Raji (cell line): ENCODE results near the gene TNFRSF11A.

Experiments used
- POLR2A ChIP-seq: IDR thresholded peaks from 2 replicates; pipeline ENCODE4 v1.6.1; 2011; ENCODE audit warnings: low read depth, low read length, control low read depth; ENCODE audit not compliant: insufficient read depth

The TNFRSF11A gene

DNA sequence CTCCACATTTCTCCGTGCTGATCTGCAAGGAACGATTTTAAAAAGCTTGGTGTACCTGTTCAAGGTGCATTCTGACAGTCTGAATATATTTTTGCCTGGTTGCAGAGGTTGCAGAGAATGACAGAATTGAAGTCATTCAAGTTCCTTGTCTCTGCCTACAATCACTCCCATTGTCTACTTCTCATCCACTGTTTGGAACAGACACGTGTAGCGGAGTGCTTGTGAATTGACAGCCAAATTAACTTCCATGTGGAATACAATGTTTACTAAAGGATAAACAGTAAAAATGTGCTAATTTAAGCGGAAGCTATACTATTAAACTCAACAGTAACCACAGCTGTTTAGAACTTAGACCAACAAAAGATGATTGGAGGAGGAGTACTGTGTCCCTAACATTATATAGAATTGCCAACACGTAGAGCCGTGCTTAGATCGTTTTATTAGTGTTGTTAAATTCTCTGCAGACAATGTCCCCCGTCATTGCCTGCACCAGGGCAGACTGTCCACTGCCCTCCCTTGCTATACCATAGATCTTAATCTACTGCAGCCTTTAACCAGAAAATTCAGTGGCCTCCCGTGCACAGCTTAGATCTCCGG, 110.4 kb downstream of the TNFRSF11A start:
- no peak for TF ChIP-seq POLR2A

DNA sequence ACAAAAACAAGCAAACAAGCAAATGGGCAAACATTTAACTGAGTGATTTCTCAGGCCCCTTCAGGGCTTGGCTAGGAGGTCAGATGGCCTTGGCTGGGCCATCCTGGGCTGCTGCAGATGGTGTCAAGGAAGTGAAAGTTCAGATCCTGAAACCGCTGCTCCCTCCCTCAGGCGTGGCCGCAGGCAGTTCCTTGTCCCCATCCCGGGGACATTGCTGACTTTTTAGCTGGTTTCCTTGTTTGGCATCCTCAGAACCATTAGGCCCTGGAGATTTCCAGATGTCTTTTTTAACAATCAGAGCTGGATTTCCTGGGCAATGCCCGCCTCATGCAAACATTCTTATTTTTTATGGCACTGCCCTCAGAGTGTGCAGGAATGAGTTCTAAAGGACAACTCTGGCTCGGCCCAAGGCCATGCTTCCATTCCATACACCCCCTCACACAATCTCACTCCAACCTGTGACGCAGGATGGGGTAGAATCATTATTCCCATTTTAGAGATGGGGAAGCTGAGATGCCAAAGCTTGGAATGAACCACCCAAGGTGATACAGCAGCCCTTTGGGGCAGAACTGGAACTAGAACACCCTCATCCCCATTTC, 111.6 kb downstream of the TNFRSF11A start:
- TF ChIP-seq POLR2A = no peak

DNA sequence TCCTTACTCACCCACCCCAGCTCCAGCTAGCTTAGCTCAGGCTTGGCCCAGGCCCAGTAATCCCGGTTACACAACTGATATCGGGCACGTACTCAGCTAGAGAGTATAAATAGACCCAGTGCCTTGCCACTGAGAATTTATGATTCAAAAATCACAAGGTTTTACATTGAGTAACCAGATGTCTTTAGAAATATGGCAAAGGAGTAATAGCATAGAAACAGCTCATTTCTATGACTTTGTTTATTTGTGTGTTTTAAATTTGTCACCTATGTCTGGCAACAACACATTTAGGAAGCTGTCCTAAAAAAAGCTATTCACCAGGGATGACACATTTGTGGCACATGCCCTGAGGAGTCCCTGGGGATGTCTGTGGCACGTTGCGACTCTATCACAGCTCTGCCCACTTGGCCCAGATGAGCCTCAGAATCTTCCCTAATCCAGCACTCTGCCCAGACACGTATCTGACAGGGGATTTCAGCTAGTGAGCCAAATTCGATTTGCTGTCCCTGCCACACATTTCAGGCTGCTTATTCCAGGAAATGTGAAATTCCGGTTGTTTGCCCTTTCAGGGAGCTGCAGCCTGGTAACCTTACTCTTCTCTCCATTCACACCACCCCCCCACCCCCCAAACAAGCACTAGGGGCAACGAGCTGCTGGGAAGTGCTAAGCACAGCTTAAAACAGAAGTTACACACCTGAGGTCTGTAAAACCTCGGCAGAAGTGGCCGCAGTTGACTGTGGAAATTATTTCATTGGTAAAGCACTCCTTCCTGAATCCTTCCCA, 112.3 kb downstream of the TNFRSF11A start:
- no peak for TF ChIP-seq POLR2A

DNA sequence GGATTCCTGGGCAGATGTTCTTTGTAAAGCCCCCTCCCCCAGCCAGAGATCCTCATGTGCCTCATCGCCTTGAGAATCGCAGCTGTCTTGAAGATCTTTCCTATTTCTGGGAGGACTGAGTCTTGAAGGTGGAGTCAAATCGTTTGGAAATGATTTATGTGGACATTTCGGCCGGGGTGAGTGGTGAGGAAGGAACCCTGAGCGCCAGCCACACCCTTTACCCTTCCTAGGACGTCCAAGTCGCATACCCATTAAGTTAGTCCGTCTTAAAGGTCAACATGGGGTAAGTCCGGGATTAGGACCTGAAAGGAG, 112.9 kb downstream of the TNFRSF11A start:
- no peak for TF ChIP-seq POLR2A

DNA sequence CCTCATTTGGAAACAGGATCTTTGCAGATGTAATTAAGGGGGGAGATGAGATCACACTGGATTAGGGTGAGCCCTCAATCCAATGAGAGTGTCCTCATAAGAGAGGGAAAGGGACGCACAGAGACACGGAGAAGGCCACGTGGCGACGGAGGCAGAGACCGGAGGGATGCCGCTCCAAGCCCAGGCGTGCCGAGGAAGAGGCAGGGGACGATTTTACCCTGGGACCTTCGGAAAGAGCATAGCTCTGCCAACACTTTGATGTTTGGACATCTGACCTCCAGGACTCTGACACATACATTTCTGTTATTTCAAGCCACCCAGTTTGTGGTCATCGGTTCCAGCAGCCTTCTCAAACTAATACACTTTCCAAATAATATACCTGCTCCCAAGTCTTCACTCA, 113.3 kb downstream of the TNFRSF11A start:
- TF ChIP-seq POLR2A = no peak

DNA sequence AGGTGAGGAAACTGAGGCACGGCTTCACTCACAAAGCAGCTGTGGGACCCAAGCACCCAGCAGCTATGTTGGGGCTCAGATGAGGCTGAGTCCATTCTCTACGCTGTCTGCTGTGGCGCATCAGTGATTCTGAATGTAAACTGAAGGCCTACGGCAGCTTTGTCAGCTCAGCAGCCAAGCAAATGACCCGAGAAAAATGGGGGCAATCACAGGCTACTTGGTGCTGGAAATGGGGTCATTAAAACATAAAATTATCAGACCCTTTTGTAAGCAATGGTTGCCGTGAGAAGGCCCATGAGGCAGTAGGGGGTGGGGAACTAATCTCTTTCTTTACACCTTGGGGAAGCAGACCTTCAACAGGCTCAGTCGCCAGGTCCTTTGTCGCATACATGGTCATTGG, 113.8 kb downstream of the TNFRSF11A start:
- TF ChIP-seq POLR2A = no peak
